Measurements from ENCODE around the gene TMUB1. TPM values are rescaled to one million over a fixed set of nuclear protein-coding genes. Genes with fewer than 3 reads are reported as not detected.

TMUB1 gene
- total and polyA plus RNA-seq, 9 of the 15 experiments (the other 6 are each of a cell fraction or from before 2014, with no cell fraction given): 0.14 to 241 (median 74.1) TPM

- TF ChIP-seq, protein P1, sequence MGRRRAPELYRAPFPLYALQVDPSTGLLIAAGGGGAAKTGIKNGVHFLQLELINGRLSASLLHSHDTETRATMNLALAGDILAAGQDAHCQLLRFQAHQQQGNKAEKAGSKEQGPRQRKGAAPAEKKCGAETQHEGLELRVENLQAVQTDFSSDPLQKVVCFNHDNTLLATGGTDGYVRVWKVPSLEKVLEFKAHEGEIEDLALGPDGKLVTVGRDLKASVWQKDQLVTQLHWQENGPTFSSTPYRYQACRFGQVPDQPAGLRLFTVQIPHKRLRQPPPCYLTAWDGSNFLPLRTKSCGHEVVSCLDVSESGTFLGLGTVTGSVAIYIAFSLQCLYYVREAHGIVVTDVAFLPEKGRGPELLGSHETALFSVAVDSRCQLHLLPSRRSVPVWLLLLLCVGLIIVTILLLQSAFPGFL (CRISPR knock-in tag; IDR thresholded peaks at IDR 0.05): no peak
- no peak for TF ChIP-seq RUNX1 (IDR thresholded peaks at IDR 0.05; ENCODE audit: low read depth)
- TF ChIP-seq TEAD2 (tag; IDR thresholded peaks at IDR 0.05): no peak
- no peak; the same call in 1 of the 2 replicates for TF ChIP-seq CXXC5 (CRISPR knock-in tag; IDR thresholded peaks at IDR 0.05)
- TF ChIP-seq USF1 (CRISPR knock-in tag; IDR thresholded peaks at IDR 0.05): no peak
- TF ChIP-seq HIVEP1 (CRISPR knock-in tag; IDR thresholded peaks at IDR 0.05): no peak
- no peak for TF ChIP-seq ZFP36 (IDR thresholded peaks at IDR 0.05; ENCODE audit: low read depth, low read length, partially characterized antibody)
- TF ChIP-seq, protein P2, sequence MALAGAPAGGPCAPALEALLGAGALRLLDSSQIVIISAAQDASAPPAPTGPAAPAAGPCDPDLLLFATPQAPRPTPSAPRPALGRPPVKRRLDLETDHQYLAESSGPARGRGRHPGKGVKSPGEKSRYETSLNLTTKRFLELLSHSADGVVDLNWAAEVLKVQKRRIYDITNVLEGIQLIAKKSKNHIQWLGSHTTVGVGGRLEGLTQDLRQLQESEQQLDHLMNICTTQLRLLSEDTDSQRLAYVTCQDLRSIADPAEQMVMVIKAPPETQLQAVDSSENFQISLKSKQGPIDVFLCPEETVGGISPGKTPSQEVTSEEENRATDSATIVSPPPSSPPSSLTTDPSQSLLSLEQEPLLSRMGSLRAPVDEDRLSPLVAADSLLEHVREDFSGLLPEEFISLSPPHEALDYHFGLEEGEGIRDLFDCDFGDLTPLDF (CRISPR knock-in tag; IDR thresholded peaks at IDR 0.05): no peak
- TF ChIP-seq E2F4 (CRISPR knock-in tag; IDR thresholded peaks at IDR 0.05; ENCODE audit: low read depth): no peak
- TF ChIP-seq SLC30A9 (CRISPR knock-in tag; IDR thresholded peaks at IDR 0.05): no peak
- TF ChIP-seq THAP7 (CRISPR knock-in tag; IDR thresholded peaks at IDR 0.05): no peak
- no peak for TF ChIP-seq ZNF77 (CRISPR knock-in tag; IDR thresholded peaks at IDR 0.05)
- no peak for TF ChIP-seq CREB5 (CRISPR knock-in tag; IDR thresholded peaks at IDR 0.05)
- no peak for TF ChIP-seq ZNF398 (CRISPR knock-in tag; IDR thresholded peaks at IDR 0.05)
- no peak for TF ChIP-seq ZNF263 (CRISPR knock-in tag; IDR thresholded peaks at IDR 0.05; ENCODE audit: borderline replicate concordance)
- TF ChIP-seq MAZ (CRISPR knock-in tag; conservative IDR thresholded peaks at IDR 0.05 in 1 of 2, IDR thresholded peaks at IDR 0.05 in 1 of 2): no peak
- no peak for TF ChIP-seq TCF7 (IDR thresholded peaks at IDR 0.05; ENCODE audit: borderline replicate concordance)
- peak; percentile 42; the same call in 1 of the 2 replicates for TF ChIP-seq HCFC1 (IDR thresholded peaks at IDR 0.05; ENCODE audit: low read depth, low read length)
- no peak for TF ChIP-seq ZKSCAN3 (CRISPR knock-in tag; IDR thresholded peaks at IDR 0.05)
- no peak for TF ChIP-seq RFX5 (IDR thresholded peaks at IDR 0.05; ENCODE audit: low read depth, low read length)
- TF ChIP-seq MEF2D (tag; conservative IDR thresholded peaks at IDR 0.05; ENCODE audit: low read depth): no peak
- peak in 1 of 2 experiments; percentile 39; a peak in 1 of 4 replicates for TF ChIP-seq TBL1XR1 (IDR thresholded peaks at IDR 0.05; ENCODE audit: low read length in 2 of 2)
Measured at GRCh38 chr7:151091431-151091830, 8.1 kb upstream of the TMUB1 start (continued).

Measured in K562 (cell line).